Loucy (cell line): Measurements from ENCODE around the gene RPAP2.

Experiments
- H2AFZ ChIP-seq: fragments of 200-600 bp; sonication (generic); 2 replicates; pipeline ENCODE4 v1.6.0; 2016; ENCODE audit warnings: antibody characterized with exemption, mild to moderate bottlenecking, low read length, moderate library complexity
- H3F3A ChIP-seq: fragments of 200-600 bp; 2 replicates; pipeline ENCODE4 v1.6.0; 2016; ENCODE audit warnings: antibody characterized with exemption, low read depth, mild to moderate bottlenecking
- H3K27me3 ChIP-seq: fragments of 200-600 bp; sonication (generic); 2 replicates; pipeline ENCODE4 v1.6.1; 2014; ENCODE audit warnings: low read length, mild to moderate bottlenecking; ENCODE audit not compliant: insufficient read depth, poor library complexity, severe bottlenecking
- H3K36me3 ChIP-seq: fragments of 200-600 bp; sonication (generic); 2 replicates; pipeline ENCODE4 v1.6.1; 2016; ENCODE audit warnings: low read length; ENCODE audit not compliant: insufficient read depth
- H3K4me1 ChIP-seq: fragments of 200-600 bp; sonication (generic); 2 replicates; pipeline ENCODE4 v1.5.1; 2014; ENCODE audit warnings: low read length, mild to moderate bottlenecking; ENCODE audit not compliant: insufficient read depth, poor library complexity, severe bottlenecking
- H3K4me2 ChIP-seq: fragments of 200-600 bp; sonication (generic); 2 replicates; pipeline ENCODE4 v1.6.0; 2014; ENCODE audit warnings: antibody characterized with exemption, low read length, low read depth, mild to moderate bottlenecking; ENCODE audit not compliant: poor library complexity, severe bottlenecking
- H3K4me3 ChIP-seq: fragments of 200-600 bp; sonication (generic); 2 replicates; pipeline ENCODE4 v1.5.1; 2014; ENCODE audit warnings: low read length, mild to moderate bottlenecking, mixed read lengths; ENCODE audit not compliant: poor library complexity, severe bottlenecking
- H3K79me2 ChIP-seq: fragments of 200-600 bp; sonication (generic); 2 replicates; pipeline ENCODE4 v1.6.1; 2014; ENCODE audit warnings: low read length; ENCODE audit not compliant: insufficient read depth
- H3K9ac ChIP-seq: fragments of 200-600 bp; sonication (generic); 2 replicates; pipeline ENCODE4 v1.6.0; 2014; ENCODE audit warnings: mild to moderate bottlenecking, low read depth, low read length, moderate library complexity; ENCODE audit not compliant: poor library complexity, severe bottlenecking
- H3K9me2 ChIP-seq: fragments of 200-600 bp; sonication (generic); replicated peaks from 2 replicates; pipeline ENCODE4 v1.6.1; 2016; ENCODE audit warnings: low read depth, low read length, mixed read lengths
- H3K9me3 ChIP-seq: fragments of 200-600 bp; sonication (generic); 2 replicates; pipeline ENCODE4 v1.6.1; 2014; ENCODE audit warnings: mild to moderate bottlenecking, antibody characterized with exemption, low read length, low read depth; ENCODE audit not compliant: insufficient read depth
- H4K20me1 ChIP-seq: fragments of 200-600 bp; sonication (generic); 2 replicates; pipeline ENCODE4 v1.6.0; 2014; ENCODE audit warnings: antibody characterized with exemption, low read length, mild to moderate bottlenecking; ENCODE audit not compliant: insufficient read depth, poor library complexity, severe bottlenecking
- CTCF ChIP-seq: fragments of 200-600 bp; sonication (generic); conservative IDR thresholded peaks from 2 replicates; pipeline ENCODE4 v1.5.1; 2014; ENCODE audit warnings: mild to moderate bottlenecking, antibody characterized with exemption, low read length
- EZH2phosphoT487 ChIP-seq: fragments of 200-600 bp; IDR thresholded peaks from 2 replicates; pipeline ENCODE4 v1.6.1; 2018; ENCODE audit warnings: antibody characterized with exemption, mild to moderate bottlenecking, moderate library complexity, borderline replicate concordance

The RPAP2 gene

DNA sequence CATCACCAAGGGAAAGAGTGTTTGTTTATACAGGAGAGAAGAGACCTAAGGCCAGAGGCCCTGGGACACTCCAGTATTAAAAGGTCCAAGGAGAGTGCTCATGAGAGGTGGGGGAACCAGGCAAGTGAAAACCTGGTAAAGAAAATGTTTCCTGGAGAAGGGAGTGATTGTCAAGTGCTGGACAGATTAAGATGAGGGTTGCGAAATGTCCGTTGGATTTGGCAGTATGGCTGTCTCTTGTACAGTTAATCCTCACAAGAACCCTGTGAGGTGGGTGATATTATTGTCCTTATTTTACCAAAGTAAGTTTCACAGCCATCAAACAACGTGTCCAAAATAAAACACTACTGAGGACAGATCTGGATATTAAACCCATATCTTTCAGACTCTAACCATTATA lies 44.2 kb downstream of the RPAP2 start:
- Histone ChIP-seq H3K9ac (no peak overlapping the region), H3K9me2 (no peaks in the 10 kb centered on the region), H3K36me3 (0 out of 2 replicates have a peak, but pooled peaks cover 5% of the 10 kb centered on the region), H2AFZ (no peak overlapping the region), H3K4me2 (no peak overlapping the region), H3F3A (no peaks in the 10 kb centered on the region), H3K79me2 (no peaks in the 10 kb centered on the region), H3K9me3 (no peaks in the 10 kb centered on the region), H3K4me3 (no peak overlapping the region), H3K4me1 (peaks cover 3% of the 10 kb centered on the region), H3K27me3 (no peaks in the 10 kb centered on the region), H4K20me1 (no peaks in the 10 kb centered on the region)
- TF ChIP-seq EZH2phosphoT487, result no peak
- no peak for TF ChIP-seq CTCF

DNA sequence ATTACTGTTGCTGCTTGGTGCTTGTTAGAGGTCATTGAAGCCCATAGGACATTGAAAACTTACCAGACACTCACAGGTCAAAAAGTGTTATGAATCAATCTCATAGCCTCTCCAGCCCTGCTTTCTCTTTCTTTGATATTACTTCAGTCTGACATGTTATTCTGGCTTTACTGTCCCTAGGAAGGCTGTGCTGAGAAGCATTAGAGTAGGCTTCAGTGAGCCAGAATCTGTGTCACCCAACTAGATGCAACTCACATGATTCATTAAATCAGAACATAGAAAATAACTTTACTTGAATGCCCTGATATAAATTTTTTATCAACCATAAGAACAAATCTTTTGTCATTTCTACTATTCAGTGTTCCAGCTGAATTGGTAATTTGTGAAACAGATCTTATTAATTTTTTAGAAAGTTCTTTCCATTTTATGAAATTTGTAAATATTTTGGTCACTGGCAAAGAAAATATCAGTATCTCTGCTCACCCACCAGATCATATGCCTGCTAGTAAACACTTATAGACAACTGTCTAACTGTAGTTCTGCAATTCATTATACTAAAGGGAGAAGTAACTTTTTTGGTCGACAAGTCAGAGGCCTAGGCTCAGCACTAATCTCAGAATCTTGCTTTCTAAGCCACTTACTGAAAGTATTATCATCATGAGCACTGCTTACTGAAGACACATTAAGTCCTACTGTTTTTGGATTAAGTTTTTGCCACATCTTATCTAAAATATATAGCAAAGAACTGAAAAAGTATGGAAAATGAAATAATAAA lies 48.2 kb downstream of the RPAP2 start:
- peaks cover 11% of the 10 kb centered on the region; the same call in 1 of the 2 replicates for H3K36me3 ChIP-seq

GRCh38 chr1:92352856-92353255 lies 54.0 kb downstream of the RPAP2 start:
- H2AFZ ChIP-seq, result no peak overlapping the region
- no peaks in the 10 kb centered on the region for H3F3A ChIP-seq
- H4K20me1 ChIP-seq, result no peaks in the 10 kb centered on the region
- H3K36me3 ChIP-seq, result peaks cover 14% of the 10 kb centered on the region; the same call in 1 of the 2 replicates
- peaks cover 3% of the 10 kb centered on the region; the same call in 1 of the 2 replicates for H3K9me3 ChIP-seq
- TF ChIP-seq CTCF (no peak), EZH2phosphoT487 (no peak)
- no peaks in the 10 kb centered on the region for H3K27me3 ChIP-seq
- no peak overlapping the region for H3K4me3 ChIP-seq
- H3K4me1 ChIP-seq, result no peaks in the 10 kb centered on the region
- no peaks in the 10 kb centered on the region for H3K9me2 ChIP-seq
- no peaks in the 10 kb centered on the region for H3K79me2 ChIP-seq
- no peak overlapping the region for H3K9ac ChIP-seq
- H3K4me2 ChIP-seq, result no peak overlapping the region

More for the DNA sequence above, 48.2 kb downstream of the RPAP2 start:
- peaks cover 3% of the 10 kb centered on the region for H3K4me1 ChIP-seq
- no peaks in the 10 kb centered on the region for H3K27me3 ChIP-seq
- no peak for TF ChIP-seq CTCF
- TF ChIP-seq EZH2phosphoT487, result no peak
- no peaks in the 10 kb centered on the region for H3K9me2 ChIP-seq
- no peaks in the 10 kb centered on the region for H4K20me1 ChIP-seq
- H3K9ac ChIP-seq, result no peak overlapping the region
- H3F3A ChIP-seq, result no peaks in the 10 kb centered on the region
- H3K4me3 ChIP-seq, result no peak overlapping the region
- no peak overlapping the region for H2AFZ ChIP-seq
- no peaks in the 10 kb centered on the region for H3K9me3 ChIP-seq
- H3K79me2 ChIP-seq, result no peaks in the 10 kb centered on the region
- no peak overlapping the region for H3K4me2 ChIP-seq
